H1 (cell line): ENCODE data around the gene FOXL2. TPM values are rescaled to one million over a fixed set of nuclear protein-coding genes. Genes with fewer than 3 reads are reported as not detected.

Source experiments
- GABPA ChIP-seq: IDR thresholded peaks from 2 replicates; pipeline ENCODE4 v1.6.1; 2011; ENCODE audit warnings: mild to moderate bottlenecking, low read length, moderate library complexity, borderline replicate concordance; ENCODE audit not compliant: insufficient read depth
- GTF2F1 ChIP-seq: IDR thresholded peaks from 2 replicates; pipeline ENCODE4 v1.6.1; 2012; ENCODE audit warnings: low read depth, low read length, improper control_type of control experiment, borderline replicate concordance
- KDM4A ChIP-seq: IDR thresholded peaks from one replicate; pipeline ENCODE4 v1.7.1; 2012; ENCODE audit warnings: low read depth, mild to moderate bottlenecking, moderate library complexity, low read length, inconsistent platforms; ENCODE audit not compliant: severe bottlenecking
- POLR2AphosphoS5 ChIP-seq: IDR thresholded peaks from 2 replicates; pipeline ENCODE4 v1.6.1; 2011; ENCODE audit warnings: low read depth, low read length
- POU5F1 ChIP-seq: IDR thresholded peaks from 2 replicates; pipeline ENCODE4 v1.6.1; 2011; ENCODE audit warnings: low read depth, mild to moderate bottlenecking, low read length, moderate library complexity
- polyA plus RNA-seq, 7 experiments: library from polyadenylated mRNA; depleted of rRNA in 3 of 7; stranded (reverse) in 5 of 7; unstranded in 2 of 7; fragments of >200 nt in 5 of 7; fragments of 200-250 nt in 2 of 7; gene quantifications; 1 replicate in 5 of 7; 2 replicates in 1 of 7; 4 replicates in 1 of 7; pipeline versions ENCODE4 v1.2.1 to v1.2.3, GENCODE V29; 2011 to 2013; ENCODE audit warnings: missing spikeins in 2 of 7, mixed read lengths in 2 of 7
- total RNA-seq: library from RNA; stranded (reverse); fragmentation: NEBNext Ultra II Directional; extraction: Animal tissue kit (Norgen Biotek cat#: 25700); gene quantifications from 2 replicates; pipeline ENCODE4 v1.2.1, GENCODE V29; 2021

FOXL2 gene
- total and polyA plus RNA-seq, 2 of the 8 experiments (the other 6 are each of a cell fraction or from before 2014, with no cell fraction given): 0.59 to 2.4 TPM

GRCh38 chr3:138950006-138950644 is 3.2 kb upstream of the FOXL2 start (continued):
- TF ChIP-seq GTF2F1 (no peak), POU5F1 (no peak), KDM4A (peak; percentile 91), POLR2AphosphoS5 (0 out of 2 replicates have a peak, but pooled peaks have one; percentile 23), GABPA (0 out of 2 replicates have a peak, but pooled peaks have one; percentile 32)
